HG03280 (cell line): ENCODE data around the gene S100A12.

Experiments used
- ATAC-seq: cut with Tn5 transposase; IDR thresholded peaks from one replicate; pipeline ENCODE4 v1.9.1; 2021; ENCODE audit warnings: mild to moderate bottlenecking, moderate library complexity; ENCODE audit not compliant: unreplicated experiment

S100A12 gene

DNA sequence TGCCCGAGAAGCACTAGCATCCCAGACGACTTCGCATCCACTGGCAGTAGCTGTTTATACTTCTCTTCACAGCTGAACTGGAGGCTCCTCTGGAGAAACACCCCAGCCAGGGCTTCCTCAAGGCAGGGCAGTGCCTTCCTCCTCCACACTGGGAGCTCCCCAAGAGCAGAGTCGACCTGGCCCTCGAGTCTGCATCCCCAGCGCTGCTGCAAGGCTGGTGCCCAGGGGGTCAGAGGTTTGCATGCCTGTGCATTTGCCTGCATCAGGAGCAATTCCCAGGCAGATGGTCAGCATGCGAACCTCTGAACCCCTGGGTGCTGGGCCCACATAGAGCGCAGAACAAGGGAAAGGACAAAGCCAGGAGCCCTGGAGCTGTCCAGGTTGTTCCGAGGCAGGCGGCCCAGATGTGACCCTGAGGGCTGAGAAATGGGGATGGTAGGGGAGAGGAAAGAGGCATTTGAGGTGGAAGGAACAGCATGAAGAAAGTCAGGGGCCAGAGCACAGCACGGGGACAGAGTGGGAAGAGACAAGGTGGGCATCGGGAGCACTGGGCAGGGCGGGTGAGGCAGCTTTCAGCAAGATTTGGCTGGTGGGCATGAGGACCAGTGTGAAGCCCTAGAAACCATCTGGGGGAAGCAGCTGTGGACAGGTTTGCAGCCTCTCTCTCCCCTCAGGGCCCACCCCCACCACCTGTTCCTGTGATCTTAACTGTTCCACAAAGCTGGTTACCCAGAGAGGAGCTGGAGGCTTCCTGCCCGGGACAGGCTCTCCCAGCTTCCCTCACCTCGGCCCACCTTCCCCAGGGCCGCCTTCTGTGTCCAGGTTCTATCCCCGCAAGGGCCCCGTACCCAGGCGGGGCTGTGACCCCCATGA lies 21.9 kb upstream of the S100A12 start:
- ATAC-seq, result no peak

GRCh38 chr1:153396461-153396860 lies 21.0 kb upstream of the S100A12 start:
- no peak for ATAC-seq

DNA sequence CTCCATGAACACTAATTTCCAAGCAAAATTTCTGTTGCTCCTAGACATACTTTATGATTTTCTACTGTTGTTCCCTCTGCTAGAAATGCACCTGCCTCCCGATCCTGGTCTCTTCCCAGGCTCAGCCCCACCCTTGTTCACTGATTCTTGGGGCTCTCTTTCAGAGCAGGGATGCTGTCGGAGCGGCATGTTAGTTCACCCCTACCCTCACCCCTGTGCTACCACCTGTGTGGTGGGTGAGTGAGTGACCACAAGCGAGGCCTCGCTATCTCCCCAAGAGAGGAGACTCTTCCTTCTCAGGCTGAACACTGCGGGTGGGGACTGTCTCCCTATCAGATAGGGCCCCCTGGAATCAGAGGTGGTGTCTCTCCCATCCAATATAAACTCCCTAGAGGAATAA lies 20.4 kb upstream of the S100A12 start:
- ATAC-seq, result no peak

GRCh38 chr1:153395136-153395685 lies 19.8 kb upstream of the S100A12 start:
- ATAC-seq, result no peak

- ATAC-seq, result no peak
These were observed 19.0 kb upstream of the S100A12 start for GRCh38 chr1:153394391-153394790.

- ATAC-seq, result no peak
These were observed 18.5 kb upstream of the S100A12 start for GRCh38 chr1:153393926-153394325.

DNA sequence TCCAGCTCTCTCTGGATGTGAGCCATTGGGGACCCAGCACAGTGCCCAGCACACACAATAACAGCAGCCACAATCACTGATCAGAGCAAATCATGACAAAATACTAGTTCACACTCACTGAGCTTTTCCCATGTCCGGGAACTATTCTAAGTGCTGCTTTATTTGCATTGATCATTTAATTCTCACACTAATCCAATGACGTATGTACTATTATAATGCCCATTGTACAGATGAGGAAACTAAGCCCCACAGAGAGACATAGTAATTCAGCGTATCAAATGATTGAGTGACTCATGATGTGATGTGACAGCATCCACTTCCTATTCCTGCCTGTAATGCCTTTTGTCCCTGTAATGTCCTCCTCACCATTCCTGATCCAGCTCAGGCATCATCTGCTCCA lies 17.4 kb upstream of the S100A12 start:
- ATAC-seq, result no peak

DNA sequence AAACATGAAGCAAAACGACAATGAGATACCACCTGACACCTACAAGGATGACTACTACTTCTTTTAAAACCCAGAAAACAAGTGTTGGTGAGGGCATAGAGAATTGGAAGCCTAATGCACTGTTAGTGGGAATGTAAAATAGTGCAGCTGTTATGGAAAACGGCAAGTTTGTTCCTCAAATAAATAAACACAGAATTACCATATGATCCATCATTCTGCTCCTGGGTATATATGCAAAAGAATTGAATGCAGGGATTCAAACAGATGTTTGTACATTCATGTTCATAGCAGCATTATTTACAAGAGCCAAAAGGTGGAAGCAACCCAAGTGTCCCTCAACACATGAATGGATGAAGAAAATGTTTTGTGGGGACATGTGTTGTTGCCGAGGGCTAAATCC lies 16.8 kb upstream of the S100A12 start:
- ATAC-seq, result no peak

- no peak for ATAC-seq
These were observed 15.7 kb upstream of the S100A12 start, which contains the start of gene S100A8 for GRCh38 chr1:153390938-153391710. Gene S100A8 (minus strand): TSS chr1:153391073. CDS start chr1:153390535, 538 bp downstream.

GRCh38 chr1:153389973-153390879 lies 14.8 kb upstream of the S100A12 start:
- ATAC-seq, result no peak

DNA sequence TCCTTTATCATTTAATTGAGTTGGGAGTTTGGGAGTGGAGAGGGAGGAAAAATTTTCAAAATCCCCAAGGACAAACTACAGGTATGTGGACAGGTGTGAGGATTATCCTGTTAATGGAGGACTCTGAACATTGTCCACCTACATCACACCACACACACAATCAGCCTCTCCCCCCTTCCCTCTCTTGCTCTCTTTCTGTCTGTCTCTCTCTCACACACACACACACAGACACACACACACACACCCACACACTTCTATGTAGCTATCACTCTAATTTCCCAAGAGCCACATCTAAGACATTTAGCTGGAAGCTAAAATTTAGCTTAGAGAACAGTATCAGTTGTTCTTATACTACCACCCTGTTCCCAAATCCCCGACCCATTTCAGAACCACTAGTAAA lies 14.0 kb upstream of the S100A12 start:
- ATAC-seq, result no peak

DNA sequence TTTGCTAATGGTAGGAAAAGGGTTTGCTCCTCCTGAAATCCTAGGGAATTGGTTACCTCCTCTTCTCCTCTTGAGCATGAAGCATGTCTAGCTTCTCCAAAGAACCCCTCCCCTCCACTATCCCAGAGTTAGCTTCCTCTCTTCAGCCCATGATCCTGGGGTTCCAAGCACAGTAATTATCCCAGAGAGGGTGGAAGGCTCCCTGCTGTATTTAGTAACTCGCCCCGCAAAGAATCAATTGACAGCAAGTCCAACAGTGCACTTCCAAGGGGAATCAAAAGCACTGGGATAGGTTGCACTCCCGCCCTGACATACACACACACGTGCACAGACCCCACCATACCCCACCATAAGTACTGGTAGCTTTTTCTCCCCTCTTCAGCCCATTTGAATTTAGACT lies 12.4 kb upstream of the S100A12 start:
- ATAC-seq, result no peak

DNA sequence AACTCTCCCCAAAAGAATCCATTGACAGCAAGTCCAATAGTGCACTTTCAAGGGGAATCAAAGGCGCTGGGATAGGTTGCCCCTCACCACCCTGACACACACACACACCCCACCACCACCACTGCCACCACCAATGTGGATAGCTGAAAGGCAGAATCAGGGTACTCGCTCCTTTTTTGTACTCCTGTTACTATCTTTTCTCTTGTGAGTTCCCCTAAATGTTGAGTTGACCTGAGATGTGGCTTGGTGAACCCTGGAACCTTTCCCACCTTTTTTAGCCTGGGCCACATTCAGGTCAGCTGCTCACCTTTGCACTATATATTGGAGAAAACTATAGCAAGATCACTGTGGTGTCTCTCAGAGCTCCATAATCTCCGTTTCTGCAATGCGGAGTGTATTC lies 11.6 kb upstream of the S100A12 start:
- ATAC-seq, result no peak

DNA sequence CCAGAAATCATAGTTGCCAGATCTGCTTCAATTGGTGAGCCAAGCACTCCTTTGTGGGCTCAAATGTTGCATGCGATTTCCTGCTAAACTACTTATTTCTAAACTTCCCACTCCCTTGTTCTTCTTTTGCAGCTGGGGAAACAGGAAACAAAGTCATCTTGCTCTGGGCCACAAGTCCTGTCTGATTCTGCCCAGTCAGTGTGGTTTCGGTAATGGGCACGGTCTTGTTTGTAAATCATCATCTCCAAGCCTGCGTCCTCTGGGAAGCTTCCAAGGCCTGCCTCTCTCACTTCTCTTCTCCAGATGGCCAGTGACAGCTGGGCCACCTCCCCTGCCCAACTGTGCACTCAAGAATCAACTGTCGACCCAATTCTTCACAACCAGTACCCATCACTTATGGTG lies 11.1 kb upstream of the S100A12 start:
- ATAC-seq, result no peak

DNA sequence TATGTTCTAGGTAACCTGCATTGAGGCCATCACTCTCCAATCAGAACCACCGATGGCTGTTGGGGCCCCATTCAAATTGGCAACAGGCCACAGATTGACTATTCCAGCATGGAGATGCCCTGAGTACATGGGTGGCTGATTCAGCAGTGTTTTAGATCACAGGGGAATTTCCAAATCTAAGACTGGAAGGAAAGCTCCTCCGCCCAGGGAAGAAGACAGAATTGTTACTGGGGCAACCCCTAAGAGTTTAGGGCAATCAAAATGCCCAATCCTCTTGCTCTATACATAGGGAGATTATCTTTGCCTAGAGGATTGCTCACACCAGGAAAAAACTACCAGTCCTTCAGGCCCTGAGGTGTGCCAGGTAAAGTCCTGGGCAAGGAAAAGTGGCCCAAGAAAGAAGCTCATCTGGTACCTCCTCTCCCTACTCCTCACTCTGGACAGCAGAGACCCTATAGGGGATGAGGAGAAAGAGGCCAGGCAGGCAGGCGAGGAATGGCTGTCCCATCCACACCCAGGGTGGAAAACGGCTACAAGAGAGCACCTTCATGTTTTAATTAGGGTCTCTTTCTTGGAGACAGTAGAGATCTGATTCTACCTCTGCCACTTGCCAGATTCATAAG lies 9.6 kb upstream of the S100A12 start:
- ATAC-seq, result no peak

- ATAC-seq, result no peak
These were observed 5.3 kb upstream of the S100A12 start for GRCh38 chr1:153380711-153381110.

- no peak for ATAC-seq
These were observed 4.2 kb upstream of the S100A12 start for GRCh38 chr1:153379591-153379990.

- no peak for ATAC-seq
These were observed 1.4 kb downstream of the S100A12 start for GRCh38 chr1:153374071-153374470.

DNA sequence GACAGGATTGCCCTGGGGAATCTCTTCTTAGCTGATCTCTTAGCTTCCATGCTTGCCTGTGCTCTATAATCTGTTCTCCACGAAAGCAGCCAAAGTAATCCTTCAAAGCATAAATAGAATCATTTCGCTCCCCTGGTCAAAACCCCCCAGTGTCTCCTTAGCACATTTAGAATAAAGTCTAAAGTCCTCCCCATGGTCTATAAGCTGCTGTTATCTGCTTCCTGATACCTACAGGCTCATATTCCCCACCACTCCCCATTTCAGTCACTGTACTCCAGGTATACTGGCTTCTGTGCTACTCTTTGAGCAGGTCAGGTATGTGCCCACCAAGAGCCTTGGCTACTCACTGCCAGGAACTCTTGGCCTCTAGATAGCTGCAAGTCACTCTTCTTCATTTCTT lies 2.9 kb downstream of the S100A12 start:
- no peak for ATAC-seq

GRCh38 chr1:153371231-153371630 lies 4.2 kb downstream of the S100A12 start:
- no peak for ATAC-seq
